Osteoblast (primary cell): Measurements from ENCODE around the gene SEMA7A. TPM values are rescaled to one million over a fixed set of nuclear protein-coding genes. Genes with fewer than 3 reads are reported as not detected.
A peak's percentile ranks its signal among the peaks of the same experiment; 100 is the strongest.
"Not testable (repeated sequence)": the region's sequence is repeated elsewhere in the genome, so short reads cannot be mapped to it uniquely, and the experiment has no call there.

ENCODE experiments used
- DNase-seq: peaks from one replicate; pipeline ENCODE4 v3.0.0; 2011; ENCODE audit warnings: low spot score, mixed read lengths; ENCODE audit not compliant: insufficient read length; ENCODE audit errors: missing footprints
- H2AFZ ChIP-seq: 2 replicates; pipeline ENCODE4 v1.6.0; 2011; ENCODE audit warnings: mild to moderate bottlenecking, low read length
- H3K27ac ChIP-seq: 2 replicates; pipeline ENCODE4 v1.5.1; 2011; ENCODE audit warnings: mild to moderate bottlenecking, low read depth, low read length, moderate library complexity
- H3K27me3 ChIP-seq: 2 replicates; pipeline ENCODE4 v1.6.0; 2012; ENCODE audit warnings: mild to moderate bottlenecking, control low read depth, inconsistent platforms, low read length, moderate library complexity; ENCODE audit not compliant: insufficient read depth
- H3K36me3 ChIP-seq: 2 replicates; pipeline ENCODE4 v1.5.1; 2011; ENCODE audit warnings: mild to moderate bottlenecking, low read length, control low read depth, moderate library complexity; ENCODE audit not compliant: insufficient read depth
- H3K4me1 ChIP-seq: 2 replicates; pipeline ENCODE4 v1.5.1; 2011; ENCODE audit warnings: mild to moderate bottlenecking, low read length, control low read depth, moderate library complexity; ENCODE audit not compliant: insufficient read depth
- H3K4me2 ChIP-seq: 2 replicates; pipeline ENCODE4 v1.6.0; 2011; ENCODE audit warnings: mild to moderate bottlenecking, low read length; ENCODE audit not compliant: insufficient read depth
- H3K4me3 ChIP-seq: fragments of 200-600 bp; sonication (generic); 3 replicates; pipeline ENCODE4 v1.5.1; 2012; ENCODE audit warnings: mild to moderate bottlenecking, low read length, inconsistent platforms; ENCODE audit not compliant: insufficient read depth
- H3K79me2 ChIP-seq: 2 replicates; pipeline ENCODE4 v1.6.0; 2012; ENCODE audit warnings: mild to moderate bottlenecking, low read length, control low read depth, inconsistent platforms; ENCODE audit not compliant: insufficient read depth
- H3K9me3 ChIP-seq: 2 replicates; pipeline ENCODE4 v1.5.1; 2011; ENCODE audit warnings: low read depth, low read length, control low read depth
- H4K20me1 ChIP-seq: 2 replicates; pipeline ENCODE4 v1.6.0; 2012; ENCODE audit warnings: mild to moderate bottlenecking, low read length, control low read depth; ENCODE audit not compliant: insufficient read depth
- small RNA-seq: library from RNA; depleted of rRNA; stranded (forward); fragments of <200 nt; gene quantifications from one replicate; pipeline ENCODE3, GENCODE V24; 2012
- total RNA-seq: library from RNA; depleted of rRNA; stranded (reverse); fragments of >200 nt; gene quantifications from 2 replicates; pipeline ENCODE4 v1.2.3, GENCODE V29; 2012
- TF ChIP-seq, protein P1 (sequence below): IDR thresholded peaks from 2 replicates; pipeline ENCODE4 v1.5.1; 2011; ENCODE audit warnings: mild to moderate bottlenecking, low read depth, low read length, moderate library complexity; ENCODE audit errors: extremely low read depth

Gene SEMA7A
- total RNA-seq, 1 donor = 30.4 TPM

DNA sequence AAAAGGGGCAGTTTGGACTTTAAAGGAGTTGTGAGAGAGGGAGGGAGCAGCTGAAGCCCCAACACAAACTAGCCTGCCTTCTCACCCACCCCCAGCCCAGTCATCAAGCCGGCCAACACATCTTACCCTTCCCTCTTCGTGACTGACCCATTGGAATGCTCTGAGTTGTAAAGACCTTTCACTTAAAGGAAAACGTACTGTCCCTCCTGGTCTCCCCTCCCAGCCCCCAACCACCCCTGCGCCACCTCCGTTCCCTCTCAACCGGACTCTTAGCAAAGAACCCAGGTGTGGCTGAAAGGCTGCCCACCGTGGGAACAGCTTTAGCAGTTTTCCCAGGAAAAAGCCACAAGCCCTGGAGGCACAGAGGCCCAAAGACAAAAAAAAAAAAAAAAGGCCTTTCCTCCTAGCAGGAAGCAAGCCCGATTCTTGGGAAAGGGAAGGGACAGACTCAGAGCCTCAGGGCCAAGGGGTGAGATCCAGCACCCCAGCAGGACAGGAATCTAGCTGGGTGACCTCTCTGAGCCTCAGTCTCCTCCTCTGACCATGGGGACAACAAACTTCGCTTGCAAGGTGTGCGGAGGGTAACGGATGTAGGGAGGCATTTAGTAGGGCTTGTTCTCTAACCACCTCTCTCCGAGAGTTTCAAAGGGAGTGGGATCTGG, 68.7 kb downstream of the SEMA7A start:
- no peaks in the 10 kb centered on the region for H3K27me3 ChIP-seq
- peak; percentile 78 for DNase-seq
- no peaks in the 10 kb centered on the region for H3K79me2 ChIP-seq
- no peaks in the 10 kb centered on the region for H4K20me1 ChIP-seq
- TF ChIP-seq, protein P1, sequence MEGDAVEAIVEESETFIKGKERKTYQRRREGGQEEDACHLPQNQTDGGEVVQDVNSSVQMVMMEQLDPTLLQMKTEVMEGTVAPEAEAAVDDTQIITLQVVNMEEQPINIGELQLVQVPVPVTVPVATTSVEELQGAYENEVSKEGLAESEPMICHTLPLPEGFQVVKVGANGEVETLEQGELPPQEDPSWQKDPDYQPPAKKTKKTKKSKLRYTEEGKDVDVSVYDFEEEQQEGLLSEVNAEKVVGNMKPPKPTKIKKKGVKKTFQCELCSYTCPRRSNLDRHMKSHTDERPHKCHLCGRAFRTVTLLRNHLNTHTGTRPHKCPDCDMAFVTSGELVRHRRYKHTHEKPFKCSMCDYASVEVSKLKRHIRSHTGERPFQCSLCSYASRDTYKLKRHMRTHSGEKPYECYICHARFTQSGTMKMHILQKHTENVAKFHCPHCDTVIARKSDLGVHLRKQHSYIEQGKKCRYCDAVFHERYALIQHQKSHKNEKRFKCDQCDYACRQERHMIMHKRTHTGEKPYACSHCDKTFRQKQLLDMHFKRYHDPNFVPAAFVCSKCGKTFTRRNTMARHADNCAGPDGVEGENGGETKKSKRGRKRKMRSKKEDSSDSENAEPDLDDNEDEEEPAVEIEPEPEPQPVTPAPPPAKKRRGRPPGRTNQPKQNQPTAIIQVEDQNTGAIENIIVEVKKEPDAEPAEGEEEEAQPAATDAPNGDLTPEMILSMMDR = no peak
- H3K36me3 ChIP-seq = no peaks in the 10 kb centered on the region
- no peaks in the 10 kb centered on the region for H3K9me3 ChIP-seq
- H3K4me3 ChIP-seq = peak overlapping the region; percentile 82
- H3K4me2 ChIP-seq = peak overlapping the region; percentile 73
- peak overlapping the region; percentile 97 for H2AFZ ChIP-seq
- H3K27ac ChIP-seq = peak overlapping the region; percentile 27
- peaks cover 14% of the 10 kb centered on the region for H3K4me1 ChIP-seq

DNA sequence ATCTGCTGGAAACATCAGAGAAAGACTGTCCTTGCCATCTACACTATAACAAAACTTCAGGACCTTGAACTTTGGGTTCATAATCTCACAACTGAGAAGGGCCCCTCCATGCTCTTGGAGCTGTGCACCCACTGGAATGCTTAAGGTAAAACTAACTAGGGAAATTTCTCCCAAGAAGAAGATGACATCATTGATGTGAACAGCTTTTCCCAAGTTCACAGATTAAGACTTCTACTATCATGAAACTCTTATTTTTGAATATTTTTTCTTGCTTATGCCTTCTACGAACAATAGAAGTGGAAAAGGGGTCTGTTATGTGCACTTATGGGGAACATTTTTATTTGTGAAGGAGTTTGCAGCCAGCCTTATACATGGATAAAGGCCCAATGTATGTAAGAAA, 71.3 kb downstream of the SEMA7A start:
- TF ChIP-seq, protein P1 = no peak
- H3K4me1 ChIP-seq = peaks cover 7% of the 10 kb centered on the region
- H3K9me3 ChIP-seq = no peaks in the 10 kb centered on the region
- no peak overlapping the region for H3K27ac ChIP-seq
- no peak for DNase-seq
- H3K79me2 ChIP-seq = no peaks in the 10 kb centered on the region
- no peaks in the 10 kb centered on the region for H3K27me3 ChIP-seq
- H3K36me3 ChIP-seq = no peaks in the 10 kb centered on the region
- H2AFZ ChIP-seq = no peak overlapping the region
- no peak overlapping the region for H3K4me2 ChIP-seq
- H3K4me3 ChIP-seq = no peak overlapping the region
- no peaks in the 10 kb centered on the region for H4K20me1 ChIP-seq

- H2AFZ ChIP-seq, DNase-seq, H3K9me3 ChIP-seq: not testable (repeated sequence)
Measured at GRCh38 chr15:74360855-74361254, 72.9 kb downstream of the SEMA7A start.

DNA sequence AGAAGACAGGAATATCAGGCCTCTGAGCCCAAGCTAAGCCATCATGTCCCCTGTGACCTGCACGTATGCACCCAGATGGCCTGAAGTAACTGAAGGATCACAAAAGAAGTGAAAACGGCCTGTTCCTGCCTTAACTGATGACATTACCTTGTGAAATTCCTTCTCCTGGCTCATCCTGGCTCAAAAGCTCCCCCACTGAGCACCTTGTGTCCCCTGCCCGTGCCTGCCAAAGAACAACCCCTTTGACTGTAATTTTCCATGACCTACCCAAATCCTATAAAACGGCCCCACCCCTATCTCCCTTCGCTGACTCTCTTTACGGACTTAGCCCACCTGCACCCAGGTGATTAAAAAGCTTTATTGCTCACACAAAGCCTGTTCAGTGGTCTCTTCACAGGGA, 74.4 kb downstream of the SEMA7A start:
- not testable (repeated sequence) for H4K20me1 ChIP-seq

More at GRCh38 chr15:74360855-74361254, 72.9 kb downstream of the SEMA7A start:
- not testable (repeated sequence) for H3K79me2 ChIP-seq, H4K20me1 ChIP-seq, H3K36me3 ChIP-seq, H3K4me1 ChIP-seq, H3K4me3 ChIP-seq, H3K4me2 ChIP-seq, H3K27ac ChIP-seq, H3K27me3 ChIP-seq

More for the DNA sequence above, 74.4 kb downstream of the SEMA7A start:
- not testable (repeated sequence) for H2AFZ ChIP-seq, H3K4me1 ChIP-seq, H3K27me3 ChIP-seq, DNase-seq, H3K4me3 ChIP-seq, H3K79me2 ChIP-seq, H3K36me3 ChIP-seq, H3K4me2 ChIP-seq, H3K27ac ChIP-seq, H3K9me3 ChIP-seq

Small RNAs within 50 kb of the gene (small RNA-seq; reads per million reads assigned to genes)
- gene MIR6881 = 0.22 reads per million

Other genes with a start within 250 kb of the SEMA7A start
- gene STRA6, start 231.2 kb downstream of the SEMA7A start, total RNA-seq = under 0.01 and 0.36 TPM in 2 replicates
- 0.29 TPM in 1 of 2 replicates, not detected in the other for gene CCDC33, start 197.6 kb downstream of the SEMA7A start, total RNA-seq
- gene CYP11A1, start 66.3 kb downstream of the SEMA7A start, total RNA-seq = 1.4 and 2.1 TPM in 2 replicates
- 39.8 and 41.3 TPM in 2 replicates for gene UBL7, start 27.2 kb upstream of the SEMA7A start, total RNA-seq
- gene ARID3B, start 107.3 kb upstream of the SEMA7A start, total RNA-seq = 2.7 and 3.6 TPM in 2 replicates
- gene CLK3, start 181.9 kb upstream of the SEMA7A start, total RNA-seq = 42.7 and 47.0 TPM in 2 replicates